ENCODE data around the gene ADAM10. TPM values are rescaled to one million over a fixed set of nuclear protein-coding genes. Genes with fewer than 3 reads are reported as not detected.
A peak's percentile ranks its signal among the peaks of the same experiment; 100 is the strongest.

The ADAM10 gene
- 100 to 1,000 TPM; 136 to 150 TPM for total RNA-seq
- polyA plus RNA-seq = 100 to 1,000 TPM in 1 of 3 donors, 10 to 100 TPM in 2; 96.4 to 108 (median 98.8) TPM
- 70.5 to 156 (median 142) reads per million in 6 experiments for total RNA-seq

GRCh38 chr15:58749532-58750337, at the start of gene ADAM10:
ADAM10 (minus strand) TSS chr15:58749707; CDS start chr15:58749534, 173 bp downstream.
- Mint-ChIP-seq H3K36me3 (peaks cover 0 to 4% (median 0%) of the 10 kb centered on the region in 3 donors), H3K4me1 (peaks cover 15 to 46% (median 38%) of the 10 kb centered on the region in 4 donors), H3K4me3 (peak within 1 kb of the TSS; percentile 94 to 99 (median 96)), H3K9me3 (no peaks in the 10 kb centered on the region), H3K27me3 (no peaks in the 10 kb centered on the region), H3K27ac (peak within 1 kb of the TSS; percentile 68 to 98 (median 96))
- POLR2A ChIA-PET = interaction anchor here (0.6 to 5.5 kb wide), 8 partner anchors 9 to 884 kb away, joined by 3 to 83 read pairs (median 3); partner anchors contain the start of gene MINDY2
- DNase-seq = peak; percentile 90 to 99 (median 96)
- peak; percentile 89 to 90 for ATAC-seq

- Mint-ChIP-seq H3K27ac (no peak overlapping the region), H3K9me3 (no peaks in the 10 kb centered on the region), H3K4me1 (peaks cover 18 to 29% (median 24%) of the 10 kb centered on the region in 4 donors), H3K36me3 (peaks cover 0 to 12% (median 3%) of the 10 kb centered on the region in 3 donors), H3K4me3 (no peak overlapping the region), H3K27me3 (no peaks in the 10 kb centered on the region)
- ATAC-seq (no peak), DNase-seq (no peak)
- POLR2A ChIA-PET = no interaction called here
Measured at GRCh38 chr15:58797505-58797904, 48.0 kb upstream of the ADAM10 start.

GRCh38 chr15:58795825-58796224, 46.3 kb upstream of the ADAM10 start:
- Mint-ChIP-seq H3K9me3 (peaks cover 0 to 3% (median 0%) of the 10 kb centered on the region in 9 donors), H3K27ac (peak overlapping the region in 2 of 10 donors; percentile 19 to 36), H3K36me3 (peaks cover 0 to 16% (median 11%) of the 10 kb centered on the region in 3 donors), H3K27me3 (no peaks in the 10 kb centered on the region), H3K4me1 (peaks cover 18 to 29% (median 24%) of the 10 kb centered on the region in 4 donors), H3K4me3 (no peak overlapping the region)
- no peak for DNase-seq
- no peak for ATAC-seq
- POLR2A ChIA-PET = no interaction called here

GRCh38 chr15:58793862-58794261, 44.4 kb upstream of the ADAM10 start:
- Mint-ChIP-seq H3K4me3 (peak overlapping the region in 1 of 10 donors; percentile 21), H3K27ac (peak overlapping the region in 1 of 10 donors; percentile 38), H3K9me3 (peaks cover 0 to 3% (median 0%) of the 10 kb centered on the region in 9 donors), H3K27me3 (no peaks in the 10 kb centered on the region), H3K4me1 (peaks cover 8 to 22% (median 16%) of the 10 kb centered on the region in 4 donors), H3K36me3 (peaks cover 7 to 25% (median 18%) of the 10 kb centered on the region in 3 donors)
- DNase-seq = no peak
- no peak for ATAC-seq
- POLR2A ChIA-PET = no interaction called here

- Mint-ChIP-seq H3K27me3 (no peaks in the 10 kb centered on the region), H3K4me1 (peaks cover 0 to 7% (median 2%) of the 10 kb centered on the region in 4 donors), H3K36me3 (peaks cover 7 to 42% (median 23%) of the 10 kb centered on the region in 3 donors), H3K4me3 (no peak overlapping the region), H3K9me3 (peaks cover 0 to 3% (median 0%) of the 10 kb centered on the region in 9 donors), H3K27ac (no peak overlapping the region)
- POLR2A ChIA-PET = no interaction called here
- ATAC-seq (no peak), DNase-seq (no peak)
Measured at GRCh38 chr15:58788056-58788710, 38.7 kb upstream of the ADAM10 start.

- POLR2A ChIA-PET = interaction anchor here (0.6 to 0.7 kb wide), 2 partner anchors 30 to 70 kb away, joined by 3 to 8 read pairs; no protein-coding TSS in a partner anchor
- Mint-ChIP-seq H3K27me3 (no peaks in the 10 kb centered on the region), H3K36me3 (peaks cover 2 to 38% (median 14%) of the 10 kb centered on the region in 3 donors), H3K9me3 (no peaks in the 10 kb centered on the region), H3K27ac (no peak overlapping the region), H3K4me3 (no peak overlapping the region), H3K4me1 (peaks cover 2 to 5% (median 4%) of the 10 kb centered on the region in 4 donors)
- ATAC-seq (no peak), DNase-seq (no peak)
Measured at GRCh38 chr15:58785355-58785754, 35.8 kb upstream of the ADAM10 start.

- H3K27me3 Mint-ChIP-seq = no peaks in the 10 kb centered on the region
- H3K27ac Mint-ChIP-seq = peak overlapping the region in 2 of 10 donors; percentile 6 to 33
- no peak overlapping the region for H3K4me3 Mint-ChIP-seq
- no peak for ATAC-seq
- H3K4me1 Mint-ChIP-seq = peaks cover 6 to 18% (median 7%) of the 10 kb centered on the region in 4 donors
- no peaks in the 10 kb centered on the region for H3K9me3 Mint-ChIP-seq
- no peak for DNase-seq
- POLR2A ChIA-PET = no interaction called here
- H3K36me3 Mint-ChIP-seq = peaks cover 0 to 21% (median 9%) of the 10 kb centered on the region in 3 donors
Measured at GRCh38 chr15:58779554-58779953, 30.0 kb upstream of the ADAM10 start.

GRCh38 chr15:58777107-58777506, 27.6 kb upstream of the ADAM10 start:
- Mint-ChIP-seq H3K4me1 (peaks cover 3 to 13% (median 11%) of the 10 kb centered on the region in 4 donors), H3K4me3 (no peak overlapping the region), H3K27ac (no peak overlapping the region), H3K36me3 (peaks cover 0 to 18% (median 9%) of the 10 kb centered on the region in 3 donors), H3K27me3 (no peaks in the 10 kb centered on the region), H3K9me3 (no peaks in the 10 kb centered on the region)
- no peak for DNase-seq
- ATAC-seq = no peak
- POLR2A ChIA-PET = no interaction called here

- H3K4me1 Mint-ChIP-seq = peaks cover 7 to 20% (median 14%) of the 10 kb centered on the region in 4 donors
- H3K27ac Mint-ChIP-seq = no peak overlapping the region
- POLR2A ChIA-PET = no interaction called here
- DNase-seq = no peak
- no peak overlapping the region for H3K4me3 Mint-ChIP-seq
- ATAC-seq = no peak
- no peaks in the 10 kb centered on the region for H3K27me3 Mint-ChIP-seq
- no peaks in the 10 kb centered on the region for H3K9me3 Mint-ChIP-seq
- peaks cover 0 to 9% (median 5%) of the 10 kb centered on the region in 3 donors for H3K36me3 Mint-ChIP-seq
Measured at GRCh38 chr15:58775402-58775801, 25.9 kb upstream of the ADAM10 start.

GRCh38 chr15:58773024-58773423, 23.5 kb upstream of the ADAM10 start:
- peak overlapping the region in 1 of 10 donors; percentile 13 for H3K27ac Mint-ChIP-seq

GRCh38 chr15:58771621-58772250, 22.2 kb upstream of the ADAM10 start:
- peak overlapping the region; percentile 86 to 97 (median 93) for H3K27ac Mint-ChIP-seq
- no peaks in the 10 kb centered on the region for H3K27me3 Mint-ChIP-seq
- DNase-seq (peak in 6 of 10 donors; percentile 3 to 29 (median 18)), ATAC-seq (peak in 1 of 2 donors; percentile 7)
- POLR2A ChIA-PET = interaction anchor here (0.9 to 3.5 kb wide), 6 partner anchors 12 to 917 kb away, joined by 3 to 83 read pairs (median 4); partner anchors contain the start of genes ADAM10 and BNIP2
- H3K4me1 Mint-ChIP-seq = peaks cover 6 to 20% (median 12%) of the 10 kb centered on the region in 4 donors
- no peaks in the 10 kb centered on the region for H3K36me3 Mint-ChIP-seq
- H3K4me3 Mint-ChIP-seq = peak overlapping the region in 1 of 10 donors; percentile 90
- H3K9me3 Mint-ChIP-seq = no peaks in the 10 kb centered on the region

More at GRCh38 chr15:58773024-58773423, 23.5 kb upstream of the ADAM10 start:
- Mint-ChIP-seq H3K4me1 (peaks cover 13 to 25% (median 14%) of the 10 kb centered on the region in 4 donors), H3K36me3 (peaks cover 0 to 3% (median 0%) of the 10 kb centered on the region in 3 donors), H3K27me3 (no peaks in the 10 kb centered on the region), H3K9me3 (no peaks in the 10 kb centered on the region), H3K4me3 (peak overlapping the region in 1 of 10 donors; percentile 90)
- ATAC-seq = no peak
- POLR2A ChIA-PET = interaction anchor here (3.5 kb wide), 1 partner anchor 22 kb away, joined by 83 read pairs; the partner anchor contains the start of gene ADAM10
- no peak for DNase-seq

All from naive thymus-derived CD8-positive, alpha-beta T cell (primary cell).